Measurements from ENCODE around the gene KDM2B.

DNA sequence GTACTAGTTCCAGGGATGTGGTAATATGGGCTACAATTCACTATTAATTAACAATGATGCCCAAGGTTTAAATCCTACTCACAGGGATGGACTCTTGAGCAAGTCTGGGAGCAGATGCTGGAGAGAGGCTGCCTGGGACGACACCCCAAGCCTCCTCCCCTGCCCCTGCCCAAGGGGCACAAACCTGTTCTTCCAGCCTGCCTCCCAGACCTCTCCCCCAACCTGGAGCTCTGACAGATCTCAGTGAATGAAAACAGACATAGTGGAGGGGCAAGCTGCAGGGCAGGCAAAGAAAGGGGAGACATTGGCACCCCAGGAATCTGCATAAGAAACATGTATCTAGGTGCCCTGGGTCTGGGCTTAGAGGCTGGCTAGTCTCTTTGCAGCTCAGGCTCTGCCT, 5.8 kb downstream of the KDM2B start:
- TF ChIP-seq, protein P1, sequence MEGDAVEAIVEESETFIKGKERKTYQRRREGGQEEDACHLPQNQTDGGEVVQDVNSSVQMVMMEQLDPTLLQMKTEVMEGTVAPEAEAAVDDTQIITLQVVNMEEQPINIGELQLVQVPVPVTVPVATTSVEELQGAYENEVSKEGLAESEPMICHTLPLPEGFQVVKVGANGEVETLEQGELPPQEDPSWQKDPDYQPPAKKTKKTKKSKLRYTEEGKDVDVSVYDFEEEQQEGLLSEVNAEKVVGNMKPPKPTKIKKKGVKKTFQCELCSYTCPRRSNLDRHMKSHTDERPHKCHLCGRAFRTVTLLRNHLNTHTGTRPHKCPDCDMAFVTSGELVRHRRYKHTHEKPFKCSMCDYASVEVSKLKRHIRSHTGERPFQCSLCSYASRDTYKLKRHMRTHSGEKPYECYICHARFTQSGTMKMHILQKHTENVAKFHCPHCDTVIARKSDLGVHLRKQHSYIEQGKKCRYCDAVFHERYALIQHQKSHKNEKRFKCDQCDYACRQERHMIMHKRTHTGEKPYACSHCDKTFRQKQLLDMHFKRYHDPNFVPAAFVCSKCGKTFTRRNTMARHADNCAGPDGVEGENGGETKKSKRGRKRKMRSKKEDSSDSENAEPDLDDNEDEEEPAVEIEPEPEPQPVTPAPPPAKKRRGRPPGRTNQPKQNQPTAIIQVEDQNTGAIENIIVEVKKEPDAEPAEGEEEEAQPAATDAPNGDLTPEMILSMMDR (IDR thresholded peaks at IDR 0.05): no peak
- TF ChIP-seq POLR2A (IDR thresholded peaks at IDR 0.05; ENCODE audit: low read depth) (no peak), POLR2AphosphoS5 (IDR thresholded peaks at IDR 0.05) (no peak), EP300 (IDR thresholded peaks at IDR 0.05) (no peak)

Measured in esophagus muscularis mucosa (tissue), 4 donors.